ENCODE results near the gene CIB2. TPM values are rescaled to one million over a fixed set of nuclear protein-coding genes. Genes with fewer than 3 reads are reported as not detected.
A peak's percentile ranks its signal among the peaks of the same experiment; 100 is the strongest.

The CIB2 gene
- total and polyA plus RNA-seq, 2 experiments from 2014 or later: 59.5 to 64.4 TPM

GRCh38 chr15:78055919-78056713 lies 75.1 kb downstream of the CIB2 start:
- no peaks in the 10 kb centered on the region for H3K9me3 Mint-ChIP-seq
- H3K4me2 ChIP-seq: no peak overlapping the region
- H4K20me1 ChIP-seq (replicated peaks; ENCODE audit: insufficient read depth): no peaks in the 10 kb centered on the region
- no peaks in the 10 kb centered on the region for H3F3A ChIP-seq (replicated peaks; ENCODE audit: low read depth)
- H3K27ac Mint-ChIP-seq: 0 out of 2 replicates have a peak overlapping the region, but pooled peaks have one; percentile 1
- no peak overlapping the region for H3K4me3 Mint-ChIP-seq
- DNase-seq (ENCODE audit: low spot score) (no peak), ATAC-seq (peak; percentile 87)
- no peaks in the 10 kb centered on the region for H3K36me3 Mint-ChIP-seq (ENCODE audit: low read depth)
- H3K27me3 Mint-ChIP-seq (ENCODE audit: insufficient read depth, low read depth, poor library complexity): peaks cover 4% of the 10 kb centered on the region
- no peaks in the 10 kb centered on the region for H3K36me3 ChIP-seq (ENCODE audit: insufficient read depth)
- no peaks in the 10 kb centered on the region for H3K9me2 ChIP-seq (ENCODE audit: insufficient read depth)
- H3K27ac ChIP-seq (ENCODE audit: low read depth): no peak overlapping the region
- no peak overlapping the region for H2AFZ ChIP-seq
- H3K27me3 ChIP-seq (ENCODE audit: insufficient read depth): no peaks in the 10 kb centered on the region
- H3K79me2 ChIP-seq (replicated peaks; ENCODE audit: insufficient read depth): peaks cover 43% of the 10 kb centered on the region
- TF ChIP-seq NANOG (IDR thresholded peaks at IDR 0.05; ENCODE audit: borderline replicate concordance) (no peak), JUNB (IDR thresholded peaks at IDR 0.05; ENCODE audit: unreplicated experiment) (no peak), EZH2phosphoT487 (IDR thresholded peaks at IDR 0.05; ENCODE audit: unreplicated experiment) (no peak)
- H3K4me3 ChIP-seq: no peak overlapping the region
- peaks cover 21% of the 10 kb centered on the region for H3K4me1 Mint-ChIP-seq
- H3K4me1 ChIP-seq (ENCODE audit: insufficient read depth): peaks cover 24% of the 10 kb centered on the region

DNA sequence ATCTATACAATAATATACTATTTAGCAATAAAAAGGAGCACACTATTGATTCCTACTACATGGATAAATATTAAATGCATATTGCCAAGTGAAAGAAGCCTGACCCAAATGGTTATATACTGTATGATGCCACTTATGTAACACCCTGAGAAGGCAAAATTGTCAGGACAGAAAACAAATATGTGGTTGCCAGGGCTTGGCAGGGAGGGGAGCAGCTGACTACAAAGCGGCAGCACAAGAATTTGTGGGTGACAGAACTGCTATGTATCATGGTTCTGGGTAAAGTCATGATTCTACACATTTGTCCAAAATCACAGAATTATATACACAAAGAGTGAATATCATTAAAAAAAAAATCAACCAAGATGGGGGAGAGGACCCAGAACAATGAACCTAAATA lies 76.3 kb downstream of the CIB2 start:
- Histone ChIP-seq H3F3A (replicated peaks; ENCODE audit: low read depth) (no peaks in the 10 kb centered on the region), H2AFZ (no peak overlapping the region), H3K4me2 (no peak overlapping the region), H3K4me3 (no peak overlapping the region), H3K4me1 (ENCODE audit: insufficient read depth) (peaks cover 34% of the 10 kb centered on the region), H3K27me3 (ENCODE audit: insufficient read depth) (no peaks in the 10 kb centered on the region), H3K27ac (ENCODE audit: low read depth) (no peak overlapping the region), H3K36me3 (ENCODE audit: insufficient read depth) (no peaks in the 10 kb centered on the region), H3K9me2 (ENCODE audit: insufficient read depth) (no peaks in the 10 kb centered on the region), H3K79me2 (replicated peaks; ENCODE audit: insufficient read depth) (peaks cover 32% of the 10 kb centered on the region), H4K20me1 (replicated peaks; ENCODE audit: insufficient read depth) (no peaks in the 10 kb centered on the region)
- no peak overlapping the region for H3K27ac Mint-ChIP-seq
- TF ChIP-seq ZNF114 (CRISPR knock-in tag; IDR thresholded peaks at IDR 0.05): no peak
- TF ChIP-seq CREB1 (CRISPR knock-in tag; IDR thresholded peaks at IDR 0.05; ENCODE audit: low read depth): no peak
- TF ChIP-seq EZH2 (IDR thresholded peaks at IDR 0.05; ENCODE audit: low read depth, unreplicated experiment): no peak
- TF ChIP-seq JUNB (IDR thresholded peaks at IDR 0.05; ENCODE audit: unreplicated experiment): no peak
- no peak for TF ChIP-seq EZH2phosphoT487 (IDR thresholded peaks at IDR 0.05; ENCODE audit: unreplicated experiment)
- TF ChIP-seq NANOG (IDR thresholded peaks at IDR 0.05; ENCODE audit: borderline replicate concordance): no peak
- ATAC-seq (no peak), DNase-seq (ENCODE audit: low spot score) (no peak)
- H3K36me3 Mint-ChIP-seq (ENCODE audit: low read depth): no peaks in the 10 kb centered on the region
- no peak overlapping the region for H3K4me3 Mint-ChIP-seq
- peaks cover 4% of the 10 kb centered on the region for H3K27me3 Mint-ChIP-seq (ENCODE audit: insufficient read depth, low read depth, poor library complexity)
- H3K9me3 Mint-ChIP-seq: no peaks in the 10 kb centered on the region
- peaks cover 28% of the 10 kb centered on the region for H3K4me1 Mint-ChIP-seq

Small RNAs within 50 kb of the gene (small RNA-seq; reads per million reads assigned to genes)
- gene RF00092 (ENCODE audit: low replicate concordance): not detected

Other genes with a start within 250 kb of the CIB2 start
- 17.0 and 17.8 TPM in 2 replicates for gene TBC1D2B, start 53.7 kb downstream of the CIB2 start, total RNA-seq (2014; rRNA removed; shearing (Covaris generic))
- gene TBC1D2B, start 53.7 kb downstream of the CIB2 start, polyA plus RNA-seq (2016; fragmentation: Nextera tagmentation; extraction: Ambion mirVana): 3.6 and 5.2 TPM in 2 replicates
- gene SH2D7, start 38.9 kb downstream of the CIB2 start, total RNA-seq (2014; rRNA removed; shearing (Covaris generic)): not detected in 2 replicates
- 0.31 and 0.33 TPM in 2 replicates for gene SH2D7, start 38.9 kb downstream of the CIB2 start, polyA plus RNA-seq (2016; fragmentation: Nextera tagmentation; extraction: Ambion mirVana)
- gene IDH3A, start 17.9 kb upstream of the CIB2 start, total RNA-seq (2014; rRNA removed; shearing (Covaris generic)): 40.5 and 41.6 TPM in 2 replicates
- 18.6 and 24.1 TPM in 2 replicates for gene IDH3A, start 17.9 kb upstream of the CIB2 start, polyA plus RNA-seq (2016; fragmentation: Nextera tagmentation; extraction: Ambion mirVana)
- gene ACSBG1, start 103.1 kb upstream of the CIB2 start, total RNA-seq (2014; rRNA removed; shearing (Covaris generic)): 7.3 and 10.0 TPM in 2 replicates
- 1.9 TPM in 2 replicates for gene ACSBG1, start 103.1 kb upstream of the CIB2 start, polyA plus RNA-seq (2016; fragmentation: Nextera tagmentation; extraction: Ambion mirVana)
- gene DNAJA4, start 133.1 kb upstream of the CIB2 start, total RNA-seq (2014; rRNA removed; shearing (Covaris generic)): 10.3 and 12.5 TPM in 2 replicates
- gene DNAJA4, start 133.1 kb upstream of the CIB2 start, polyA plus RNA-seq (2016; fragmentation: Nextera tagmentation; extraction: Ambion mirVana): 5.0 and 5.4 TPM in 2 replicates
- 47.0 and 59.4 TPM in 2 replicates for gene SKIC8, start 168.2 kb upstream of the CIB2 start, total RNA-seq (2014; rRNA removed; shearing (Covaris generic))
- gene SKIC8, start 168.2 kb upstream of the CIB2 start, polyA plus RNA-seq (2016; fragmentation: Nextera tagmentation; extraction: Ambion mirVana): 68.6 and 73.8 TPM in 2 replicates
- gene CRABP1, start 208.9 kb upstream of the CIB2 start, total RNA-seq (2014; rRNA removed; shearing (Covaris generic)): 127 and 156 TPM in 2 replicates
- 522 and 536 TPM in 2 replicates for gene CRABP1, start 208.9 kb upstream of the CIB2 start, polyA plus RNA-seq (2016; fragmentation: Nextera tagmentation; extraction: Ambion mirVana)

Measured in GM23338 (cell line).